ENCODE data around the gene PHACTR4. TPM values are rescaled to one million over a fixed set of nuclear protein-coding genes. Genes with fewer than 3 reads are reported as not detected.
"Not testable (repeated sequence)": the region's sequence is repeated elsewhere in the genome, so short reads cannot be mapped to it uniquely, and the experiment has no call there.

PHACTR4 gene
- total RNA-seq, 2 experiments from 2014 or later, result 19.5 to 21.5 TPM

DNA sequence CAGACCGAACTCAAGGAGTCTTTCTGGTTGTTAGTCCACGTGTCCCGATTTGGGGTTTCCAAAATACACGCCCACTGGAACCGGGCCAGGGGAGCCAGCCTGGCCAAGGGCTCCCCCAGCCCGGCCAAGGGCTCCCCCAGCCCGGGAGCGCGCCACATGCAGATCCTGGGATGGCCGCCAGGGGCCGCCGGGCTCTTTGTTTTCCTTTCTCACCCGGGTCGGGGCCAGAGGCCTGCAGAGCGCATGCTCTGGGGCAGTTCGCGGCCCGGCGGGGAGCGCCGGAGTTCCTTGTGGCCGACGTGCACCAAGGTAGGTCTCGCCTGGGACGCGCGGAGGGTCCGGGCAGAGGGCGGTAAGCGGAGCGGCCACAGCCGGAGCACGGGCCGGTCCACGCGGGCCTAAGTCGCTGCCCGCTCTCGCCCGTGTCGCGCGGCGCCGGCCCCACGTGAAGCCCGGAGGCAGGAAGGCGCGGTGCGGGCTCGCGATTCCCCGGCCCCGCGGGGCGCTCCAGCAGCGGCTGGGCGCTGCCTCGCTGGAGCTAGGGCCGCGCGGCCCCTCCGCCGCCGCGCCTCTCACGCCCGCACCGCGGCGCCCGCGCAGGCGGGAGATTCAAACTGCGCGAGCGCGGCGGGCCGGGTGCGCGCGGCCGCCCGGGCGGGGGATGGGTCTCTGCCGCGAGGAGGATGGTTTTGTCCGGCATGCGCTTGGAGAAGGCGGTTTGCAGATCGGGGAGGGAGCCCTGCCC lies 148.6 kb downstream of the PHACTR4 start:
- H3K4me3 Mint-ChIP-seq, result peak overlapping the region; percentile 88
- peaks cover 19% of the 10 kb centered on the region for H3K36me3 Mint-ChIP-seq
- intact Hi-C loops (cut with micrococcal nuclease), result loop anchor here (1.0 to 5.0 kb wide), 6 partner anchors 12 to 359 kb away; partner anchors contain the start of genes RCC1 and TAF12
- H3K27me3 Mint-ChIP-seq, result no peaks in the 10 kb centered on the region
- H3K27ac Mint-ChIP-seq, result peak overlapping the region; percentile 93
- POLR2A ChIA-PET, result interaction anchor here (0.6 to 3.1 kb wide), 5 partner anchors 10 to 359 kb away, joined by 3 to 26 read pairs (median 8); partner anchors contain the start of genes RCC1 and TRNAU1AP
- CTCF ChIA-PET, result interaction anchor here (1.0 to 3.9 kb wide), 8 partner anchors 9 to 359 kb away, joined by 3 to 25 read pairs (median 5); partner anchors contain the start of genes MED18, RCC1 and TRNAU1AP
- H3K9me3 Mint-ChIP-seq, result no peaks in the 10 kb centered on the region
- DNase-seq, result peak; percentile 93
- peaks cover 41% of the 10 kb centered on the region for H3K4me1 Mint-ChIP-seq (ENCODE audit: low read depth)

DNA sequence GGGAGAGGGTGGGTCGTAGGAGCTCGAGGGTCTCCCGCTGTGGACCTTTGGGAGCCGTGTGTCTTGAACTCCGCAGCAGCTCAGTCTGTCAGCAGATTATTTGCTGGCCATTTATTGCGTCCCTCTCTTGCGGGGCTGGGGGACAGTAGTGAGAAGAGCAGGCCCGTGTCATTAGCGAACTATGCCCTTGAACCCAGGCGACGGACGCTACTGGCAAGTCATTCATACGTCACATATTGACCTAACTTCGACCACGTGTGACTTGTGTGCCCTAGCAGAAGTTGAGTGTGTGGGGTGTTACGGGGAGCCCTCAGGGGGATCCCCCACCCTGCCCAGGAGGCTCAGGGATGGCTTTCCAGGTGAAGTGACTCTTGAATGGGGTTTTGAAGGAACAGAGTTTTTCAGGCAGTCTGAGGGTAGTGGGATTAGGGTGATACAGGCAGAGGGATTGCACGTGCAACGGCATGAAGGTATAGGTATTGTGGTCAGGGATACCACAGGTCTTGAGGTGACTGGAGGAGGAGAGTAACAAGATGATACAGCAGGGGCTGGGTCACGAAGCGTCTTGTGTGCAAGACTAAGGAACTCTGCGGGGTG lies 149.3 kb downstream of the PHACTR4 start:
- ChIA-PET POLR2A (interaction anchor here (0.6 to 3.1 kb wide), 5 partner anchors 11 to 358 kb away, joined by 3 to 26 read pairs (median 8); partner anchors contain the start of genes RCC1 and TRNAU1AP), CTCF (interaction anchor here (1.0 to 3.9 kb wide), 7 partner anchors 10 to 359 kb away, joined by 3 to 25 read pairs (median 6); partner anchors contain the start of genes MED18, RCC1 and TRNAU1AP)
- H3K4me1 Mint-ChIP-seq (ENCODE audit: low read depth), result peaks cover 41% of the 10 kb centered on the region
- intact Hi-C loops (cut with micrococcal nuclease), result loop anchor here (1.0 to 5.0 kb wide), 6 partner anchors 13 to 358 kb away; partner anchors contain the start of genes RCC1 and TAF12
- no peaks in the 10 kb centered on the region for H3K27me3 Mint-ChIP-seq
- H3K9me3 Mint-ChIP-seq, result no peaks in the 10 kb centered on the region
- peaks cover 18% of the 10 kb centered on the region for H3K36me3 Mint-ChIP-seq
- peak; percentile 78 for DNase-seq
- H3K27ac Mint-ChIP-seq, result peak overlapping the region; percentile 93
- peak overlapping the region; percentile 88 for H3K4me3 Mint-ChIP-seq

DNA sequence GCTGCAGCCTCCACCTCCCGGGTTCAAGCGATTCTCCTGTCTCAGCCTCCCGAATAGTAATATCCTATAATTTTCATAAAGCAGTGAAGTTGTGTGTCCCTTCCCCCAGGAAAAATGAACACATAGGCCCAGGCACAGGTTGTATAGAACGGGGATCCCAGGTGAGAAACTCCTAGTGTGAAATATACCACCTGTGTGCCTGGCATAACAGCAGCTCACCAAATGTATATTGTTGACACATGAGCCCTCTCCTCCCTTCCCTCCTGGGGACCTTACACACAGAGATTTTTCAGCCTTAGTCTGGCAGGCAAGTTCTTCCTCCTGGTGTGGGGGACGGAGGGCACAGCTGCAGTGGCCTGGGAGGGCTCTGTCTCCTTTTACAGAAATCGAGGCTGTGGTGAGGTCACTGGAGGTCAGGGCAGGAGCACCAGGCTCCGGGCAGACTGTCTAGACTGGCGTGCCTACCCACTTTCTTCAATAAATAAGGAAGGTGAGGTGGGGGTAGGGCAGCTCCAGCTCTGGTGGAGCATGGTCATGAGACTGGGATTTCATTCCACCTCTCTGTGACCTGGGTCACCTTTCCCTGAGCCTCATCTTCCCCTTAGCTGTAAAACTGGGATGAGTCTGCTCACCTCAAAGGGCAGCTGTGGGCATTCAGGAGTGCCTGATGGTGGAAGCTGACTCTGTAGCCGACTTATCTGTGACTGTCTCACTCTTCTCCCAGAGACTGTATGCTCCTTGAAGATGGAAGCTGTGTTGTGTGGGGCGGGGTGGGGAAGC lies 150.6 kb downstream of the PHACTR4 start:
- Mint-ChIP-seq H3K4me1 (ENCODE audit: low read depth) (peaks cover 36% of the 10 kb centered on the region), H3K27ac (no peak overlapping the region), H3K36me3 (peaks cover 21% of the 10 kb centered on the region), H3K4me3 (no peak overlapping the region), H3K9me3 (no peaks in the 10 kb centered on the region), H3K27me3 (no peaks in the 10 kb centered on the region)
- POLR2A ChIA-PET, result interaction anchor here (0.5 to 2.6 kb wide), 2 partner anchors 33 to 55 kb away, joined by 6 to 8 read pairs; partner anchors contain the start of gene TRNAU1AP
- DNase-seq, result no peak
- CTCF ChIA-PET, result interaction anchor here (0.6 to 0.9 kb wide), 2 partner anchors 246 to 357 kb away, joined by 3 read pairs; no protein-coding TSS in a partner anchor
- intact Hi-C loops (cut with micrococcal nuclease), result loop anchor here (2.0 to 5.0 kb wide), 3 partner anchors 83 to 357 kb away; partner anchors contain the start of gene TAF12

DNA sequence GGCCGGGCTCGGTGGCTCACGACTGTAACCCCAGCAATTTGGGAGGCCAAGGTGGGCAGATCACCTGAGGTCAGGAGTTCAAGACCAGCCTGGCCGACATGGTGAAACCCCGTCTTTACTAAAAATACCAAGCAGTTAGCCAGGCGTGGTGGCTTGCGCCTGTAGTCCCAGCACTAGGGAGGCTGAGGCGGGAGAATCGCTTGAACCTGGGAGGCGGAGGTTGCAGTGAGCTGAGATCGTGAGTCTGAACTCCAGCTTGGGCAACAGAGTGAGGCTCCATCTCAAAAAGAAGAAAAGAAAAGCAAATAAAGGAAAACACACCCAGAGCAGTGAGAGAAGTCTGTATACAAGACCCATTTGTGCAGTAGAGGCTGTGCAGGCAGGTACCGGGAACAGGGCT lies 151.3 kb downstream of the PHACTR4 start:
- H3K27ac Mint-ChIP-seq; intact Hi-C loops (cut with micrococcal nuclease); H3K27me3 Mint-ChIP-seq; DNase-seq; POLR2A ChIA-PET; H3K4me3 Mint-ChIP-seq; H3K9me3 Mint-ChIP-seq: not testable (repeated sequence)
- Mint-ChIP-seq H3K4me1 (ENCODE audit: low read depth) (peaks cover 36% of the 10 kb centered on the region), H3K36me3 (peaks cover 21% of the 10 kb centered on the region)
- CTCF ChIA-PET, result interaction anchor here (0.9 kb wide), 1 partner anchor 356 kb away, joined by 3 read pairs; no protein-coding TSS in a partner anchor

DNA sequence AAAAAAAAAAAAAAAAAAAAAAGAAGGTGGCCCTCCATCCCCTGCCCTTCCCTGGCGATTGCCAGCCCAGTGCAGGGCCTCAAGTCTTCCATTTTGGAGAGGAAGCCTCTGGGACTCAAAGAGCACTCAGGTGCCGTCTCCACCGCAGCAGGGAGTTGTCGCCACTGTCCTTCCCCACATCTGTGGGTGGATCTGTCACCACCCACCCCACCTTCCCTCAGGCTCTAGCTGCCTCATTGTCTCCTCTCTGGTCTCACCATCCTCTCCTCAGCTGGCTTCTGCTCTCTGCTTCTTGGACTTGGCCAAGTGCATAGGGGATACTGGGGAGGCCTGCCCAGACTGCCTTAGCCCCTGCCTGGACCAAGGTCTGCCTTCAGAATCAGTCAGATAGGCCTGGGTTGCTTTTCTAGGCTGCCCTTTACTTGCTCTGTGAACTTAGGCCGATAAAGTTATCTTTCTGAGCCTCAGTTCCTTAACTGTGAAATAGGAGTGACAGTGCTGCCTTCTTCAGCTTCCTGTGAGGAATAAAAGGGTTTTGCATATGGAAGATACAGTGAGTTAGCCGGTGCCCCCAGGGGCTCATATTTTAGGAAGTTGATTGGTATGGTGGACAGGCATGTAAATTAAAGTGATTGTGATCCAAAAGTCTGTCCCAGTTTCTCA lies 152.1 kb downstream of the PHACTR4 start:
- no peaks in the 10 kb centered on the region for H3K9me3 Mint-ChIP-seq
- ChIA-PET POLR2A (interaction anchor here (1.3 kb wide), 1 partner anchor 14 kb away, joined by 3 read pairs; no protein-coding TSS in a partner anchor), CTCF (interaction anchor here (0.9 kb wide), 1 partner anchor 82 kb away, joined by 3 read pairs; no protein-coding TSS in a partner anchor)
- H3K27ac Mint-ChIP-seq, result no peak overlapping the region
- H3K36me3 Mint-ChIP-seq, result peaks cover 21% of the 10 kb centered on the region
- intact Hi-C loops (cut with micrococcal nuclease), result no loop called here
- no peaks in the 10 kb centered on the region for H3K27me3 Mint-ChIP-seq
- DNase-seq, result no peak
- H3K4me1 Mint-ChIP-seq (ENCODE audit: low read depth), result peaks cover 33% of the 10 kb centered on the region
- no peak overlapping the region for H3K4me3 Mint-ChIP-seq

DNA sequence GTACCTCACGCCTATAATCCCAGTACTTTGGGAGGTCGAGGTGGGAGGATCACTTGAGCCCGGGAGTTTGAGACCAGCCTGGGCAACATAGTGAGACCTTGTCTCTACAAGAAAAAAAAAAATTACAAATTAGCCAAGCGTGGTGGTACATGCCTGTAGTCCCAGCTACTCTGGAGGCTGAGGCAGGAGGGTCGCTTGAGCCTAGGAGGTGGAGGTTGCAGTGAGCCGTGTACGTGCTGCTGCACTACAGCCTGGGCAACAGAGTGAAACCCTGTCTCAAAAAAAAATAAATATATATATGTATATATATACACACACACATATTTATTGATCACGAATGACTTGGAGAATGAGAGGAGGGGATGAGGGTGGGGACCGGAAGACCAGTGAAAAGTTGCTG lies 153.0 kb downstream of the PHACTR4 start:
- H3K27me3 Mint-ChIP-seq; DNase-seq; H3K27ac Mint-ChIP-seq; H3K9me3 Mint-ChIP-seq; intact Hi-C loops (cut with micrococcal nuclease); H3K4me3 Mint-ChIP-seq: not testable (repeated sequence)
- Mint-ChIP-seq H3K4me1 (ENCODE audit: low read depth) (peaks cover 24% of the 10 kb centered on the region), H3K36me3 (peaks cover 21% of the 10 kb centered on the region)
- ChIA-PET POLR2A (interaction anchor here (1.3 kb wide), 1 partner anchor 15 kb away, joined by 3 read pairs; no protein-coding TSS in a partner anchor), CTCF (interaction anchor here (0.8 to 0.9 kb wide), 2 partner anchors 81 to 273 kb away, joined by 3 read pairs; no protein-coding TSS in a partner anchor)

DNA sequence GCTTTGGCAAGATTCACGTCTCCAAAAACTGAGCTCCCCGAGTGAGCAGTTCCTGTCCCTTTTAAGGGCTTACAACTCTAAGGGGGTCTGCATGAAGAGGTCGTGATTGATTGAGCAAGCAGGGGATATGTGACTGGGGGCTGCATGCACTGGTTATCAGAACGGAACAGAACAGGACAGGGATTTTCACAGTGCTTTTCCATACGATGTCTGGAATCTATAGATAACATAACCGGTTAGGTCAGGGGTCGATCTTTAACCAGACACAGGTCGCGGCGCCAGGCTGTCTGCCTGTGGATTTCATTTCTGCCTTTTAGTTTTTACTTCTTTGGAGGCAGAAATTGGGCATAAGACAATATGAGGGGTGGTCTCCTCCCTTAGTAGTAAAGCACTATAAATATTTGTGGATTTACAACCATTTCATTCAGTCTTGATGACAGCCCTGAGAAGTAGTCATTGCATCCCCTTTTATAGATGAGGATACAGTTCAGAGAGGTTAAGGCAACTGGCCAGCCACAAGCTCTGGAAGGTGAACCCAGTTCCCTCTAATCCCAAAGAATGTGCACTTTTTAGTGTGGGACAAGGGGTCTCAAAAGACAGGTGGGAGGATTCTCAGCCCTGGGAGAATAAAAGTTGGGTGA lies 155.6 kb downstream of the PHACTR4 start:
- H3K36me3 Mint-ChIP-seq, result peaks cover 17% of the 10 kb centered on the region
- H3K27me3 Mint-ChIP-seq; H3K4me1 Mint-ChIP-seq (ENCODE audit: low read depth); H3K4me3 Mint-ChIP-seq; H3K27ac Mint-ChIP-seq; intact Hi-C loops (cut with micrococcal nuclease); DNase-seq; H3K9me3 Mint-ChIP-seq: not testable (repeated sequence)
- ChIA-PET POLR2A (interaction anchor here (1.0 kb wide), 1 partner anchor 56 kb away, joined by 3 read pairs; no protein-coding TSS in a partner anchor), CTCF (interaction anchor here (1.0 kb wide), 1 partner anchor 352 kb away, joined by 3 read pairs; no protein-coding TSS in a partner anchor)

DNA sequence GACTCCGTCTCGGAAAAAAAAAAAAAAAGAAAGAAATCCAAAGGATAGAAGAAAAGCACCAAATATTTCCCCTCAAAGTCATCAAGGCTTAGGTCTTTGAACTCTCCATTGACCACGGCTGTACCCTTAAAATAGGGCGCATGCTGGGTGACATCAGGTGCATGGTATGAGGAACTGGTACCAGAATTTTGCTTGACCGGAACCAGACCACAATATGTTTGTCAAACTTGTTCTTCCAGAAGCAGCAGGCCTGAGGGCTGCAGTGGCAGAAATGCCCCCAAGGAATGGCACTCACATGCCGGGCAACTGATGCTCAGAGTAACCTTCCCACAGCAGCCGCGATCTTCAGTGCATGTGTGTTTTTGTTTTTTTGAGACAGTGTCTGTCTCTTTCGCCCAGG lies 157.3 kb downstream of the PHACTR4 start:
- no peaks in the 10 kb centered on the region for H3K27me3 Mint-ChIP-seq
- POLR2A ChIA-PET, result no interaction called here
- intact Hi-C loops (cut with micrococcal nuclease), result no loop called here
- no peak overlapping the region for H3K27ac Mint-ChIP-seq
- H3K4me3 Mint-ChIP-seq, result no peak overlapping the region
- no peaks in the 10 kb centered on the region for H3K4me1 Mint-ChIP-seq (ENCODE audit: low read depth)
- peaks cover 22% of the 10 kb centered on the region for H3K36me3 Mint-ChIP-seq
- CTCF ChIA-PET, result no interaction called here
- no peak for DNase-seq
- H3K9me3 Mint-ChIP-seq, result no peaks in the 10 kb centered on the region

DNA sequence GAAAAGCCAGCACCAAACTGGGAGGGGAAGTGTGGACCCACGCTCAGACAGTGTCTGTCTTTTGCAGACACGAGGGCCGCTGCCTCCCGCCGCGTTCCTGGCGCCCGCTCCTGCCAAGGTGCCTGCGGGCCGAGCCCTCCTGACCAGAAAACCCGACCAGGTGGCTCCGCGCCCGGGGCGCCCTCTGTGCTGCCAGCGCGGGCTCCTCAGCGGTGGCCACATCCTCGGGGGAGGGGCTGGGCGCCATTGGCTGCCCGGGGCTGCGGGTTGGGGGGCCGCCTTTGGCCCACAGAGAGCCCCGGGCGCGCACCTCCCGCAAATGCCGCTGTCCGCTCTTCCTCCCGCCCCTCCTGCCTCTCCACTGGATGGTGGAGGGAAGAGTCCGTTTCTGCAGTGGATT lies 160.9 kb downstream of the PHACTR4 start:
- Mint-ChIP-seq H3K27ac (no peak overlapping the region), H3K4me1 (ENCODE audit: low read depth) (no peaks in the 10 kb centered on the region)
- CTCF ChIA-PET, result no interaction called here

DNA sequence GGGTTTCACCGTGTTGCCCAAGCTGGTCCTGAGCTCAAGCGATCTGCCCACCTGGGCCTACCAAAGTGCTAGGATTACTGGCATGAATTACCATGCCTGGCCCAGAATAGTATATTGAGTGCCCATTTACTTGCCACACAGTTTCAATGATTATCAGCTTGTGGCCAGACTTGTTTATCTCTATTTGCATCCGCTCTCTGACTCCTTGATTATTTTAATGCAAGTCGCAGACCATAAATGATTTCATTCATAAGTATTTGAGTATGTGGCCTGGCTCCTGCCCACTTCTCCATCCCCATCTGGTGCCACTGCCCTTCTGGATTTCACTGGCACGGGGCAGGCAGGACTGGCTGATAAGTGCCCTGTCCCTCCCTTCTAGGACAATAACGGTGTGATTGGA lies 165.1 kb downstream of the PHACTR4 start:
- ChIA-PET POLR2A (interaction anchor here (0.9 kb wide), 1 partner anchor 45 kb away, joined by 3 read pairs; no protein-coding TSS in a partner anchor), CTCF (no interaction called here)
- Mint-ChIP-seq H3K36me3 (peaks cover 36% of the 10 kb centered on the region), H3K9me3 (no peaks in the 10 kb centered on the region), H3K27me3 (no peaks in the 10 kb centered on the region), H3K27ac (no peak overlapping the region), H3K4me3 (no peak overlapping the region), H3K4me1 (ENCODE audit: low read depth) (no peaks in the 10 kb centered on the region)
- DNase-seq, result no peak
- intact Hi-C loops (cut with micrococcal nuclease), result no loop called here

More for the DNA sequence above, 160.9 kb downstream of the PHACTR4 start:
- POLR2A ChIA-PET, result no interaction called here
- H3K9me3 Mint-ChIP-seq, result no peaks in the 10 kb centered on the region
- DNase-seq, result no peak
- H3K27me3 Mint-ChIP-seq, result no peaks in the 10 kb centered on the region
- H3K4me3 Mint-ChIP-seq, result no peak overlapping the region
- intact Hi-C loops (cut with micrococcal nuclease), result no loop called here
- H3K36me3 Mint-ChIP-seq, result peaks cover 26% of the 10 kb centered on the region
